ENCODE measurements around the gene PDXP. TPM values are rescaled to one million over a fixed set of nuclear protein-coding genes. Genes with fewer than 3 reads are reported as not detected.
A peak's percentile ranks its signal among the peaks of the same experiment; 100 is the strongest.

Gene PDXP
- total RNA-seq, 1 donor from 2014 or later = 8.9 TPM

DNA sequence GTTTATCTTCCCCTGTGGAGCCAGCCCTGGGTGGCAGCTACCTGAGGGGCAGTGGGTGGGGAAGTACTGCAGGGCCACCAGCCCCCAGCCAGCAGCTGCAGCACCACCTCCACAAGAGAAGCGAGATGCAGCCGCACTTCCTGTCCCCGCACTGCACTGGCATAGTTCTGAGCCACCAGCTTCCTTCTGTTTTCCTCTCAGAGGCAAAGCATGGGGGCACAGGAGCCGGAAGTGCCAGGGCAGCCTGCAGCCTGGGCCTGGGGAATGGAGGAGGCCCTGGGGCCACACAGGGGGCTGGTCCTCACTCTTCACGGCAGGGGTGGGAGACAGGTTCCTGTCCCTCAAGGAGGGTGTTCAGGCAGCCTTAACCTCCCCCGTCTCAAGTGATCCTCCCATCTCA lies 31.0 kb upstream of the PDXP start:
- Histone ChIP-seq H3K9me3 (ENCODE audit: control insufficient read depth in 3 of 3, low read length in 3 of 3) (no peaks in the 10 kb centered on the region), H3K36me3 (ENCODE audit: control insufficient read depth in 3 of 3, insufficient read depth in 3 of 3, low read length in 3 of 3) (peaks cover 23 to 49% (median 32%) of the 10 kb centered on the region in 3 donors), H3K27ac (ENCODE audit: low read depth, low read length) (no peak overlapping the region), H3K4me3 (ENCODE audit: low read length in 3 of 3) (no peak overlapping the region), H3K27me3 (ENCODE audit: control insufficient read depth in 3 of 3, insufficient read depth in 3 of 3, low read length in 3 of 3) (no peaks in the 10 kb centered on the region), H3K9ac (ENCODE audit: low read depth in 1 of 3, low read length in 3 of 3) (peak overlapping the region in 1 of 3 donors; percentile 45), H3K4me1 (ENCODE audit: control insufficient read depth in 3 of 3, insufficient read depth in 3 of 3, low read length in 3 of 3) (peaks cover 25 to 34% (median 31%) of the 10 kb centered on the region in 3 donors)

DNA sequence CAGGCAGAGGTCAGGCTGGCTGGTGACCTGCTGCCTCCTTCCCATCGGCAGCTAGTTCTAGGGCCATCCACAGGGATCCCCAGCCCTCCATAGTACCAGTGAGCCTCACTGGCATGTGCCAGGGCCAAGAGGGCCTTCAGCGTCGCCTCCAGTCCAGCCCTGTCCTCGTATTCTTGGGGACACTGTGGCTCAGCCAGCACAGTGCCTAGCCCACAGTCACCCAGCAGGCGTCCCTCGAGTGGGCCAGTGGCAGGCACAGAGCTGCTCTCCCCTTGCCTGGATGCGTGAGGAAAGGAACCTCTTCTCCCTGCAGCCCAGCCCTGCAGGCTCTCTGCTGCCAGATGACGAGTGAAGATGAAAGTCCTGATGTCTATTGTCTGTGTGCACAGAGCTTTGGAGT lies 29.7 kb upstream of the PDXP start:
- H3K36me3 ChIP-seq (ENCODE audit: control insufficient read depth in 3 of 3, insufficient read depth in 3 of 3, low read length in 3 of 3) = peaks cover 16 to 41% (median 25%) of the 10 kb centered on the region in 3 donors
- peaks cover 29 to 44% (median 41%) of the 10 kb centered on the region in 3 donors for H3K4me1 ChIP-seq (ENCODE audit: control insufficient read depth in 3 of 3, insufficient read depth in 3 of 3, low read length in 3 of 3)
- H3K27me3 ChIP-seq (ENCODE audit: control insufficient read depth in 3 of 3, insufficient read depth in 3 of 3, low read length in 3 of 3) = no peaks in the 10 kb centered on the region
- H3K9ac ChIP-seq (ENCODE audit: low read depth in 1 of 3, low read length in 3 of 3) = no peak overlapping the region
- H3K27ac ChIP-seq (ENCODE audit: low read depth, low read length) = no peak overlapping the region
- no peak overlapping the region for H3K4me3 ChIP-seq (ENCODE audit: low read length in 3 of 3)
- no peaks in the 10 kb centered on the region for H3K9me3 ChIP-seq (ENCODE audit: control insufficient read depth in 3 of 3, low read length in 3 of 3)

DNA sequence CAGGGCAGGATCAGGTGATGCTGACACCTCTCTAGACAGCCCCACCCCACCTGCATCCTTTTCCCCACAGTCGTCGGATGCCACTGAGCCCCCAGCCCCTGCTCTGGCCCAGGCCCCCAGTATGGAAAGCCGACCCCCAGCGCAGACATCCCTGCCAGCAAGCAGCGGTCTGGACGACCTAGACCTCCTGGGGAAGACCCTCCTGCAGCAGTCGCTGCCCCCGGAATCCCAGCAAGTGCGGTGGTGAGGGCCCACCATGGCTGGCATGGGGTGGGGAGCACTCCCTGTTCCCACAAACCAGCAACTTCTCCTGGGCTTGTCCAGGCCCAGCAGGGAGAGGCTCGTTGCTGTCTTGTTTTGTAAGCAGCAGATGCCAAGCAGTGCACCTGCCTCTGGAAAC lies 28.6 kb upstream of the PDXP start:
- H3K9me3 ChIP-seq (ENCODE audit: control insufficient read depth in 3 of 3, low read length in 3 of 3) = no peaks in the 10 kb centered on the region
- peaks cover 40 to 53% (median 48%) of the 10 kb centered on the region in 3 donors for H3K4me1 ChIP-seq (ENCODE audit: control insufficient read depth in 3 of 3, insufficient read depth in 3 of 3, low read length in 3 of 3)
- no peak overlapping the region for H3K27ac ChIP-seq (ENCODE audit: low read depth, low read length)
- no peak overlapping the region for H3K9ac ChIP-seq (ENCODE audit: low read depth in 1 of 3, low read length in 3 of 3)
- H3K27me3 ChIP-seq (ENCODE audit: control insufficient read depth in 3 of 3, insufficient read depth in 3 of 3, low read length in 3 of 3) = no peaks in the 10 kb centered on the region
- peaks cover 16 to 36% (median 19%) of the 10 kb centered on the region in 3 donors for H3K36me3 ChIP-seq (ENCODE audit: control insufficient read depth in 3 of 3, insufficient read depth in 3 of 3, low read length in 3 of 3)
- H3K4me3 ChIP-seq (ENCODE audit: low read length in 3 of 3) = no peak overlapping the region

DNA sequence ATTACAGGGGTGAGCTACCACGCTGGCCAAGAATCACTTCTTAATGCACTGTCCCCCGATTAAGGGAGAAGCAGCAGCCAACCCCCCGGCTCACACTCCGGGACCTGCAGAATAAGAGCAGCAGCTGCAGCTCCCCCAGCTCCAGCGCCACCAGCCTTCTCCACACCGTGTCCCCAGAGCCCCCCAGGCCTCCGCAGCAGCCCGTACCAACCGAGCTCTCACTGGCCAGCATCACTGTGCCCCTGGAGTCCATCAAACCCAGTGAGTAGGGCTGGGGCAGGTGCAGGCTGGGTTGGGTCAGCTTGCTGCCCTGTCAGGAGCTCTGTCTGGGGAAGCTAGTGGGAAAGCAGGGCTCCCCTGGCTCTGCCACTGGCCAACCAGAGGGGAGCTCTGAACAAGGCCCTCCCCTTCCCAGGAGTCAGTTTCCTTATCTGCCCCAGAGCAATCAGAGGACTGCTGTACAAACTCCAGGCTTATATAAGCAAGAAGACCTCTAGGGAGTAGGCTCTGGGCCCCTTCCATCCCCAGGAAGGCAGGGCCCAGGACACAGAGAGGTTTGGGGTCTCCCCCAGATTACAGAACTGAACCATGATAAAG lies 27.6 kb upstream of the PDXP start:
- Histone ChIP-seq H3K4me1 (ENCODE audit: control insufficient read depth in 3 of 3, insufficient read depth in 3 of 3, low read length in 3 of 3) (peaks cover 35 to 48% (median 45%) of the 10 kb centered on the region in 3 donors), H3K27me3 (ENCODE audit: control insufficient read depth in 3 of 3, insufficient read depth in 3 of 3, low read length in 3 of 3) (no peaks in the 10 kb centered on the region), H3K4me3 (ENCODE audit: low read length in 3 of 3) (no peak overlapping the region), H3K9me3 (ENCODE audit: control insufficient read depth in 3 of 3, low read length in 3 of 3) (no peaks in the 10 kb centered on the region), H3K9ac (ENCODE audit: low read depth in 1 of 3, low read length in 3 of 3) (no peak overlapping the region), H3K27ac (ENCODE audit: low read depth, low read length) (no peak overlapping the region), H3K36me3 (ENCODE audit: control insufficient read depth in 3 of 3, insufficient read depth in 3 of 3, low read length in 3 of 3) (peaks cover 16 to 32% (median 19%) of the 10 kb centered on the region in 3 donors)

DNA sequence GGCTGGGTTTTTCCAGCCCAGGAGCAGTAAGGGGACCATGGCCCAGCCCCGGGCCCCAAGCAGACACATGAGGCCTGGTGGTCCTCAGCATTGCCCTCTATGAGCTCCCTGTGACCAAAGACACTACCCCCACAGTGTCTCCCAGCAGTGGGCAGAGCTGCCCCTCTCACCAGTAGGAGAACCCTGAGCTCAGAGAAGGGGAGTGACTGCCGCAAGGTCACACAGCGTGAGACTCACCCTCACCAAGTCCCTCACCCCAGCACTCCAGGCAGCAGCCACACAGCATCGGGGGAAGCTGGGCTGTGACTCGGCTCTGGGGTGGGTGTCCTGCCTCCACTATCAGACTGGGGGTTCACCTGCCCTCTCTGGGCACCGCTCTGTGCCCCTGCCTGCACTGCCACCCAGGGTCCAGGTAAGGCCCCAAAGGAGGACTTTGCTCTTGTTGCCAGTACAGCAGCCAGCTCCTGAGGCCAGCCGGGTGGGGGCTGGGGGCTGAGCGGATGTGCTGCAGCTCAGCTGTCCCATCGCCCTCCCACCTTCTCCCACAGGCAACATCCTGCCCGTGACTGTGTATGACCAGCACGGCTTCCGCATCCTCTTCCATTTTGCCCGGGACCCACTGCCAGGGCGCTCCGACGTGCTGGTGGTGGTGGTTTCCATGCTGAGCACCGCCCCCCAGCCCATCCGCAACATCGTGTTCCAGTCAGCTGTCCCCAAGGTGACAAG lies 26.9 kb upstream of the PDXP start:
- Histone ChIP-seq H3K27ac (ENCODE audit: low read depth, low read length) (no peak overlapping the region), H3K9me3 (ENCODE audit: control insufficient read depth in 3 of 3, low read length in 3 of 3) (no peaks in the 10 kb centered on the region), H3K4me1 (ENCODE audit: control insufficient read depth in 3 of 3, insufficient read depth in 3 of 3, low read length in 3 of 3) (peaks cover 29 to 47% (median 40%) of the 10 kb centered on the region in 3 donors), H3K36me3 (ENCODE audit: control insufficient read depth in 3 of 3, insufficient read depth in 3 of 3, low read length in 3 of 3) (peaks cover 16 to 31% (median 19%) of the 10 kb centered on the region in 3 donors), H3K27me3 (ENCODE audit: control insufficient read depth in 3 of 3, insufficient read depth in 3 of 3, low read length in 3 of 3) (no peaks in the 10 kb centered on the region), H3K4me3 (ENCODE audit: low read length in 3 of 3) (no peak overlapping the region), H3K9ac (ENCODE audit: low read depth in 1 of 3, low read length in 3 of 3) (peak overlapping the region in 1 of 3 donors; percentile 16)

DNA sequence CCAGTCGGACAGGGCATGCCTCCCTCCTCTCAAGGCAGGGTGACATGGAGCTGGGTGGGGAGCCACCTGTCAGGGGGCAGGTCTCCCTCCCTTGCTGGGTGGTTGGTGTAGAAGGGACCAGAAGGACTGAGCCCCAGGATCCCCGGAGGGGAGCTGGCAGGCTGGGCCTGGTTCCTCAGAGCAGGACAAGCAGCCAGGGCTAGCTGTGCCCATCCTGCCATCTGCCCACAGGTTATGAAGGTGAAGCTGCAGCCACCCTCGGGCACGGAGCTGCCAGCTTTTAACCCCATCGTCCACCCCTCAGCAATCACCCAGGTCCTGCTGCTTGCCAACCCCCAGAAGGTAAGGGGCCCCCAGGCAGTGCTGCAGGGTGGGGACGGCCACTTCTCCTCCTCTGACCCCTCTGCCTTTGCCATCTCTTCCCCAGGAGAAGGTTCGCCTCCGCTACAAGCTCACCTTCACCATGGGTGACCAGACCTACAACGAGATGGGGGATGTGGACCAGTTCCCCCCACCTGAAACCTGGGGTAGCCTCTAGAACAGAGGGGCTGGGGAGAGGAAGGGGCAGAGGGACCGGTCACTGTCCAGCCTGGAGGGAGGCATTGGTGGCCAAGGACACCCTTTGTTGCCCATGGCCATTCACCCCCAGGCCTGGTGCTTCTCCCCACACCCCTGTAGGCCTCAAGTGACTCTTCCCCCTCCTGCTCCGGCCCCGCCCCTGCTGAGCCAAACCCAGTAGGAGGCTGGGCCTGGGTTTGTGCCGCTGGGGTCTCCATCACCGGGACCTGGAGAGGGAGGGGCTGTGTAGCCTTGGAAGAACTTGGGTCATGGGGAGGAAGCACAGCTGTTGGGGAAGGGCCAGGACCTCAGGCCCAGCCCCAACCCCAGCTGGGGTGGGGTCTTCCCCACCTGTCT lies 26.1 kb upstream of the PDXP start:
- Histone ChIP-seq H3K4me1 (ENCODE audit: control insufficient read depth in 3 of 3, insufficient read depth in 3 of 3, low read length in 3 of 3) (peaks cover 21 to 44% (median 36%) of the 10 kb centered on the region in 3 donors), H3K9ac (ENCODE audit: low read depth in 1 of 3, low read length in 3 of 3) (peak overlapping the region in 2 of 3 donors; percentile 11 to 45), H3K27ac (ENCODE audit: low read depth, low read length) (peak overlapping the region; percentile 75), H3K36me3 (ENCODE audit: control insufficient read depth in 3 of 3, insufficient read depth in 3 of 3, low read length in 3 of 3) (peaks cover 14 to 31% (median 19%) of the 10 kb centered on the region in 3 donors), H3K9me3 (ENCODE audit: control insufficient read depth in 3 of 3, low read length in 3 of 3) (no peaks in the 10 kb centered on the region), H3K4me3 (ENCODE audit: low read length in 3 of 3) (no peak overlapping the region), H3K27me3 (ENCODE audit: control insufficient read depth in 3 of 3, insufficient read depth in 3 of 3, low read length in 3 of 3) (no peaks in the 10 kb centered on the region)

DNA sequence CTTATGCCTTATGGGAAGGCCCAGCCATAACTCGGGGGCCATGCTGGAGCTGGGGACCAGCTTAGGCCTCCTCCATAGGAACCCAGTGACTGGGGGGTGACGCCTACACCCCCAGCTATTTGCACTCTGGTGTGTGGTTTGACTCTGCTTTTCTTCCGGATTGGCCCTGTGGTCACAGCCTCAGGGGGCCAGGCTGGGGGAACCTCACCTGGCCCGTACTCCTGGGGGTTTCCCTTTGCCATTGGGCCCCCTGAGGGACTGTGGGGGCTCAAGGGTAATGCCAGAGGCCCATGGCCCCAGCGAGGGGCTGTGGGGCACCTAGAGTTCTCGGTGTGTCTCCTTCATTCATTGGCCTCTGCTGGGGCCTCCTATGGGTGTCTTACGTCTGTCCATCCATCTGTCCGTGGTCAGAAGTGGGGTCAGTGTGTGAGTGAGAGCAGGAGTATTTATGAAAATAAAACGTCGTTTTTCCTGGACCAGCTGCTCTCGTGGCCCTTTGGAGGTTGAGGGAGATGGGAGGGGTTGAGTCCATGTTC lies 25.4 kb upstream of the PDXP start:
- peaks cover 14 to 31% (median 18%) of the 10 kb centered on the region in 3 donors for H3K36me3 ChIP-seq (ENCODE audit: control insufficient read depth in 3 of 3, insufficient read depth in 3 of 3, low read length in 3 of 3)
- H3K4me1 ChIP-seq (ENCODE audit: control insufficient read depth in 3 of 3, insufficient read depth in 3 of 3, low read length in 3 of 3) = peaks cover 19 to 43% (median 34%) of the 10 kb centered on the region in 3 donors
- H3K4me3 ChIP-seq (ENCODE audit: low read length in 3 of 3) = peak overlapping the region in 1 of 3 donors; percentile 13
- peak overlapping the region; percentile 11 to 57 (median 45) for H3K9ac ChIP-seq (ENCODE audit: low read depth in 1 of 3, low read length in 3 of 3)
- H3K27ac ChIP-seq (ENCODE audit: low read depth, low read length) = peak overlapping the region; percentile 75
- H3K9me3 ChIP-seq (ENCODE audit: control insufficient read depth in 3 of 3, low read length in 3 of 3) = no peaks in the 10 kb centered on the region
- H3K27me3 ChIP-seq (ENCODE audit: control insufficient read depth in 3 of 3, insufficient read depth in 3 of 3, low read length in 3 of 3) = peaks cover 0 to 6% (median 2%) of the 10 kb centered on the region in 3 donors

DNA sequence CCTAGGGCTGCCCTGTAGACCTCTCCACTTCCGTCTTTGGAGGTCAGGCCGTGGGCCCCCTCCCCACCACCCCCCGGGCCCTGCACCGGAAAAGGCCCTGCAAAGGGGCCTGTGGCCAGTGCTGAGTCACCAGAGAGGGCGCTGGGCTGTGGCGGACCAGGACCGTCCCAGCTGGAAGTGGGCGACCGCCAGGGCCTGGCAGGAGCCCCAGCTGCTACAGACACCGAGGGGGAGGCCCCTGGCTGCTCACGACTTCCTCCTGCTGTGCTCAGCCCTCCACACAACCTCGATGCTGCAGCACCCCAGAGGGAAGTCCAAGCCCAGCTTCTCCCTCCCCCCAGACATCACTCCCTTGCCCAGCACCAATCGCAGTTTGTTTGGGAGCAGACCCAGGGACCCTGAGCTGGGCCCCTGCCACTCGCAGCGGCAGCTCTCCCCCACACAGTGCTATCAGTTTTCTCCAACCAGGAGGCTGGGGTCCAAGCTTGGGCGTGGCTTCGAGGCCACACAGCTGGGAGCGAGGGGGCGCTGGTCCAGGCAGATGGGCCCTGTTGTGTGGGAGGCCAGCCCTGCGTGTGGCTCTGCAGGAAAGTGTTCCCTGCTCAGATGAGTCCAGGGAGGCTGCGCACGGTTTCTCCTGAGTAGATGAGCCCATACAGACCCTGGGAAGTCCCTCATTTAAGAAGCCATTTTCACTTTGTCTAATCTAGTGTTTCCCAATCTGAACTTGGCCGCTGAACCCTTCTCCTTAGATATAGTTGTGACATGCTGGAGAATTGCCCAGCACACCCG lies 24.7 kb upstream of the PDXP start:
- Histone ChIP-seq H3K36me3 (ENCODE audit: control insufficient read depth in 3 of 3, insufficient read depth in 3 of 3, low read length in 3 of 3) (peaks cover 14 to 26% (median 17%) of the 10 kb centered on the region in 3 donors), H3K4me1 (ENCODE audit: control insufficient read depth in 3 of 3, insufficient read depth in 3 of 3, low read length in 3 of 3) (peaks cover 19 to 50% (median 39%) of the 10 kb centered on the region in 3 donors), H3K27ac (ENCODE audit: low read depth, low read length) (peak overlapping the region; percentile 75), H3K9me3 (ENCODE audit: control insufficient read depth in 3 of 3, low read length in 3 of 3) (no peaks in the 10 kb centered on the region), H3K9ac (ENCODE audit: low read depth in 1 of 3, low read length in 3 of 3) (peak overlapping the region; percentile 11 to 64 (median 57)), H3K27me3 (ENCODE audit: control insufficient read depth in 3 of 3, insufficient read depth in 3 of 3, low read length in 3 of 3) (peaks cover 0 to 12% (median 9%) of the 10 kb centered on the region in 3 donors), H3K4me3 (ENCODE audit: low read length in 3 of 3) (peak overlapping the region; percentile 45 to 57 (median 51))
